NT2/D1 (cell line): ENCODE measurements around the gene XIRP2.

Experiments used
- YY1 ChIP-seq: IDR thresholded peaks from 2 replicates; pipeline ENCODE4 v1.6.1; 2011; ENCODE audit not compliant: insufficient read length, insufficient read depth
- ZNF274 ChIP-seq: IDR thresholded peaks from 2 replicates; pipeline ENCODE4 v1.6.1; 2011; ENCODE audit warnings: mild to moderate bottlenecking, low read depth, low read length

DNA sequence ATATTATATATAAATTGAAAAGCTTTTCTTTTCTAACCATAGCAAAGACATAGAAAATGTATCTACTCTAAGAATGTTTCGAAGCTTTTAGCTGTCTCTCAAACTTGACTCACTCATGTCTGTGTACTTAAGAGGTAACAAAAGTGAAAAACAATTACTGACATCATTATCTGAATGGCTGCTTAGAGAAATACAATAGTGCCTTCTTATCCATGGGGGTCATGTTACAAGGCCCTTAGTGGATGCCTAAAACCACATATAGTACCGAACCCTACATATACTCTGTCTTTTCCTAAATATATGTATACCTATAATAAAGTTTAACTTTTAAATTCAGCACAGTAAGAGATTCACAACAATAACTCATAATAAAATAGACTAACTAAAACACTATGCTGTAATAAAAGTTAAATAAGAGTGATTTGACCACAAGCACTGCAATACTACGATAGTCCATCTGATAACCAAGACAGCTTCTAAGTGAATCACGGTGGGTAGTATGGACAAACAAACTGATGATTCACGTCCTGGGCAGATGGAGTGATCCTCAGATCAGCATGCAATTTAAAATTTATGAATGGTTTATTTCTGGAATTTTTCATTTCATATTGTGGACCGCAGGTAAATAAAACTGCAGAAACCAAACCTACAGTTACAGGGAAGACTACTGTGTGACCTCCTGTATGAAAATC lies 246.2 kb downstream of the XIRP2 start:
- TF ChIP-seq YY1 (no peak), ZNF274 (no peak)
